GM23338 (cell line): Measurements from ENCODE around the gene FBXW11. TPM values are rescaled to one million over a fixed set of nuclear protein-coding genes. Genes with fewer than 3 reads are reported as not detected.
A peak's percentile ranks its signal among the peaks of the same experiment; 100 is the strongest.

Experiments
- ATAC-seq: fragments of 200-7000 bp; cut with Tn5 transposase; 3 replicates; pipeline ENCODE4 v1.9.1; 2020
- DNase-seq: peaks from one replicate; pipeline ENCODE4 v3.0.0-alpha.2; 2015; ENCODE audit warnings: low spot score
- H2AFZ ChIP-seq: fragments of 200-600 bp; sonication (generic); 2 replicates; pipeline ENCODE4 v1.8.0; 2016; ENCODE audit warnings: antibody characterized with exemption, mild to moderate bottlenecking, moderate library complexity
- H3F3A ChIP-seq: fragments of 200-600 bp; sonication (generic); replicated peaks from 2 replicates; pipeline ENCODE4 v1.8.0; 2017; ENCODE audit warnings: antibody characterized with exemption, mixed run types, low read depth
- H3K27ac ChIP-seq: fragments of 200-600 bp; sonication (generic); 2 replicates; pipeline ENCODE4 v1.6.1; 2016; ENCODE audit warnings: low read depth
- H3K27me3 ChIP-seq: fragments of 200-600 bp; sonication (generic); 2 replicates; pipeline ENCODE4 v1.8.0; 2016; ENCODE audit warnings: mild to moderate bottlenecking, mixed run types, moderate library complexity; ENCODE audit not compliant: insufficient read depth
- H3K36me3 ChIP-seq: fragments of 200-600 bp; sonication (generic); 2 replicates; pipeline ENCODE4 v1.8.0; 2016; ENCODE audit warnings: mild to moderate bottlenecking; ENCODE audit not compliant: insufficient read depth
- H3K4me1 ChIP-seq: fragments of 200-600 bp; sonication (generic); 2 replicates; pipeline ENCODE4 v1.8.0; 2016; ENCODE audit warnings: mild to moderate bottlenecking, moderate library complexity; ENCODE audit not compliant: insufficient read depth
- H3K4me2 ChIP-seq: fragments of 200-600 bp; sonication (generic); 2 replicates; pipeline ENCODE4 v1.7.1; 2017; ENCODE audit warnings: mixed run types
- H3K4me3 ChIP-seq: fragments of 200-600 bp; sonication (generic); 2 replicates; pipeline ENCODE4 v1.6.1; 2016; ENCODE audit warnings: mixed run types
- H3K79me2 ChIP-seq: fragments of 200-600 bp; sonication (generic); replicated peaks from 2 replicates; pipeline ENCODE4 v1.8.0; 2017; ENCODE audit warnings: mild to moderate bottlenecking; ENCODE audit not compliant: insufficient read depth
- H3K9me2 ChIP-seq: fragments of 200-600 bp; sonication (generic); 2 replicates; pipeline ENCODE4 v1.8.0; 2017; ENCODE audit not compliant: insufficient read depth
- H4K20me1 ChIP-seq: fragments of 200-600 bp; sonication (generic); replicated peaks from 2 replicates; pipeline ENCODE4 v1.8.0; 2017; ENCODE audit warnings: mild to moderate bottlenecking; ENCODE audit not compliant: insufficient read depth
- H3K27ac Mint-ChIP-seq: 2 replicates; pipeline ENCODE4 v1.8.0; 2020; ENCODE audit warnings: inconsistent platforms, mild to moderate bottlenecking, moderate library complexity, mixed read lengths
- H3K27me3 Mint-ChIP-seq: 3 replicates; pipeline ENCODE4 v1.8.0; 2022; ENCODE audit warnings: low read depth, mild to moderate bottlenecking, moderate library complexity, mixed read lengths, inconsistent platforms; ENCODE audit not compliant: insufficient read depth, poor library complexity
- H3K36me3 Mint-ChIP-seq: 3 replicates; pipeline ENCODE4 v1.8.0; 2021; ENCODE audit warnings: low read depth, mild to moderate bottlenecking, inconsistent platforms, moderate library complexity, mixed read lengths
- H3K4me1 Mint-ChIP-seq: 3 replicates; pipeline ENCODE4 v1.8.0; 2020; ENCODE audit warnings: mild to moderate bottlenecking, inconsistent platforms, mixed read lengths
- H3K4me3 Mint-ChIP-seq: 3 replicates; pipeline ENCODE4 v1.8.0; 2021; ENCODE audit warnings: moderate library complexity, mild to moderate bottlenecking, inconsistent platforms, mixed read lengths
- H3K9me3 Mint-ChIP-seq: 3 replicates; pipeline ENCODE4 v1.8.0; 2020; ENCODE audit warnings: moderate library complexity, mild to moderate bottlenecking, inconsistent platforms, mixed read lengths
- CREB1 ChIP-seq: fragments of 250-450 bp; sonication (Bioruptor Pico); IDR thresholded peaks from 2 replicates; pipeline ENCODE4 v1.5.0; 2020; ENCODE audit warnings: low read depth, mild to moderate bottlenecking, moderate library complexity
- EZH2 ChIP-seq: fragments of 200-600 bp; sonication (generic); IDR thresholded peaks from one replicate; pipeline ENCODE4 v1.8.0; 2017; ENCODE audit warnings: antibody characterized with exemption, mild to moderate bottlenecking, low read depth; ENCODE audit not compliant: unreplicated experiment
- EZH2phosphoT487 ChIP-seq: fragments of 200-600 bp; sonication (generic); IDR thresholded peaks from one replicate; pipeline ENCODE4 v1.8.1; 2018; ENCODE audit warnings: antibody characterized with exemption; ENCODE audit not compliant: unreplicated experiment
- NANOG ChIP-seq: IDR thresholded peaks from 2 replicates; pipeline ENCODE4 v1.6.1; 2016; ENCODE audit warnings: antibody characterized with exemption, borderline replicate concordance
- POLR2AphosphoS5 ChIP-seq: IDR thresholded peaks from 2 replicates; pipeline ENCODE4 v1.6.1; 2016; ENCODE audit warnings: antibody characterized with exemption, low read depth
- STAT1 ChIP-seq: IDR thresholded peaks from one replicate; pipeline ENCODE4 v1.6.1; 2016; ENCODE audit warnings: antibody characterized with exemption; ENCODE audit not compliant: unreplicated experiment
- ZNF114 ChIP-seq: fragments of 250-450 bp; sonication (Bioruptor Pico); IDR thresholded peaks from 2 replicates; pipeline ENCODE4 v1.5.0; 2020; ENCODE audit warnings: mild to moderate bottlenecking, moderate library complexity
- ZNF331 ChIP-seq: fragments of 250-450 bp; sonication (Bioruptor Pico); IDR thresholded peaks from 2 replicates; pipeline ENCODE4 v1.5.0; 2020; ENCODE audit warnings: low read depth, mild to moderate bottlenecking, moderate library complexity
- polyA plus RNA-seq: library from polyadenylated mRNA; unstranded; fragments of >200 nt; fragmentation: Nextera tagmentation; extraction: Ambion mirVana; gene quantifications from 2 replicates; pipeline ENCODE4 v1.2.1, GENCODE V29; 2016
- total RNA-seq: library from RNA; depleted of rRNA; stranded (reverse); fragments of >200 nt; shearing (Covaris generic); gene quantifications from 2 replicates; pipeline ENCODE4 v1.2.3, GENCODE V29; 2014
- TF ChIP-seq, protein P1 (sequence below): IDR thresholded peaks from 2 replicates; pipeline ENCODE4 v1.6.1; 2016; ENCODE audit warnings: antibody characterized with exemption
- TF ChIP-seq, protein P2 (sequence below): IDR thresholded peaks from one replicate; pipeline ENCODE4 v1.6.1; 2018; ENCODE audit warnings: antibody characterized with exemption; ENCODE audit not compliant: unreplicated experiment
- TF ChIP-seq, protein P3 (sequence below): fragments of 250-450 bp; sonication (Bioruptor Pico); IDR thresholded peaks from 2 replicates; pipeline ENCODE4 v1.5.0; 2020; ENCODE audit warnings: mild to moderate bottlenecking, moderate library complexity

FBXW11 gene
- total and polyA plus RNA-seq, 2 experiments from 2014 or later, result 45.0 to 88.0 TPM

DNA sequence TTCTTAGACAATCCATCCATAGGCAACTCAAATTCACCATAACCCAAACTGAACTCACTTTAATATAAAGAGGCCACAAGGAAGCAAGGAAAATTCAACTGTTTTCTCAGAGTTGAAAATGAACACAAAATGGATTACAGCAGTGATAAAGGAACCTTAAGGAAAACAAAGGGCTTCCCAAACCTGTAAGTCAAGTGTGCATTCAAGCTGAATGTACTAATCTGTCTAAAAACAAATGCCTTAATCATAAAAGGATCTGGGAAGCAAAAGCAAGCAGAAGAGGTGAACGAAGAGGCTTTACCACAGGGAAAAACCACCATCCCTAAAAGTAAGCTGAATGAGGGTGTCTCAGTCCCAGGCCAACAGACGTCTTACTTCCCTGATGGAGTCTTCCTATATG is 13.6 kb downstream of the FBXW11 start:
- no peak overlapping the region for H3K4me3 ChIP-seq
- H3F3A ChIP-seq, result no peaks in the 10 kb centered on the region; the same call in 1 of the 2 replicates
- no peaks in the 10 kb centered on the region for H3K9me2 ChIP-seq
- H3K4me2 ChIP-seq, result no peak overlapping the region
- ATAC-seq (no peak), DNase-seq (no peak)
- no peaks in the 10 kb centered on the region for H3K9me3 Mint-ChIP-seq
- no peak overlapping the region for H2AFZ ChIP-seq
- TF ChIP-seq ZNF114 (CRISPR knock-in tag) (no peak), EZH2phosphoT487 (no peak), POLR2AphosphoS5 (no peak), STAT1 (no peak), NANOG (no peak), EZH2 (no peak), CREB1 (CRISPR knock-in tag) (no peak)
- TF ChIP-seq, protein P1, sequence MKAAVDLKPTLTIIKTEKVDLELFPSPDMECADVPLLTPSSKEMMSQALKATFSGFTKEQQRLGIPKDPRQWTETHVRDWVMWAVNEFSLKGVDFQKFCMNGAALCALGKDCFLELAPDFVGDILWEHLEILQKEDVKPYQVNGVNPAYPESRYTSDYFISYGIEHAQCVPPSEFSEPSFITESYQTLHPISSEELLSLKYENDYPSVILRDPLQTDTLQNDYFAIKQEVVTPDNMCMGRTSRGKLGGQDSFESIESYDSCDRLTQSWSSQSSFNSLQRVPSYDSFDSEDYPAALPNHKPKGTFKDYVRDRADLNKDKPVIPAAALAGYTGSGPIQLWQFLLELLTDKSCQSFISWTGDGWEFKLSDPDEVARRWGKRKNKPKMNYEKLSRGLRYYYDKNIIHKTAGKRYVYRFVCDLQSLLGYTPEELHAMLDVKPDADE, result no peak
- TF ChIP-seq, protein P2, sequence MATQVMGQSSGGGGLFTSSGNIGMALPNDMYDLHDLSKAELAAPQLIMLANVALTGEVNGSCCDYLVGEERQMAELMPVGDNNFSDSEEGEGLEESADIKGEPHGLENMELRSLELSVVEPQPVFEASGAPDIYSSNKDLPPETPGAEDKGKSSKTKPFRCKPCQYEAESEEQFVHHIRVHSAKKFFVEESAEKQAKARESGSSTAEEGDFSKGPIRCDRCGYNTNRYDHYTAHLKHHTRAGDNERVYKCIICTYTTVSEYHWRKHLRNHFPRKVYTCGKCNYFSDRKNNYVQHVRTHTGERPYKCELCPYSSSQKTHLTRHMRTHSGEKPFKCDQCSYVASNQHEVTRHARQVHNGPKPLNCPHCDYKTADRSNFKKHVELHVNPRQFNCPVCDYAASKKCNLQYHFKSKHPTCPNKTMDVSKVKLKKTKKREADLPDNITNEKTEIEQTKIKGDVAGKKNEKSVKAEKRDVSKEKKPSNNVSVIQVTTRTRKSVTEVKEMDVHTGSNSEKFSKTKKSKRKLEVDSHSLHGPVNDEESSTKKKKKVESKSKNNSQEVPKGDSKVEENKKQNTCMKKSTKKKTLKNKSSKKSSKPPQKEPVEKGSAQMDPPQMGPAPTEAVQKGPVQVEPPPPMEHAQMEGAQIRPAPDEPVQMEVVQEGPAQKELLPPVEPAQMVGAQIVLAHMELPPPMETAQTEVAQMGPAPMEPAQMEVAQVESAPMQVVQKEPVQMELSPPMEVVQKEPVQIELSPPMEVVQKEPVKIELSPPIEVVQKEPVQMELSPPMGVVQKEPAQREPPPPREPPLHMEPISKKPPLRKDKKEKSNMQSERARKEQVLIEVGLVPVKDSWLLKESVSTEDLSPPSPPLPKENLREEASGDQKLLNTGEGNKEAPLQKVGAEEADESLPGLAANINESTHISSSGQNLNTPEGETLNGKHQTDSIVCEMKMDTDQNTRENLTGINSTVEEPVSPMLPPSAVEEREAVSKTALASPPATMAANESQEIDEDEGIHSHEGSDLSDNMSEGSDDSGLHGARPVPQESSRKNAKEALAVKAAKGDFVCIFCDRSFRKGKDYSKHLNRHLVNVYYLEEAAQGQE, result no peak
- H4K20me1 ChIP-seq, result peaks cover 63% of the 10 kb centered on the region
- H3K4me1 ChIP-seq, result peaks cover 36% of the 10 kb centered on the region
- H3K4me1 Mint-ChIP-seq, result peaks cover 51% of the 10 kb centered on the region
- peaks cover 100% of the 10 kb centered on the region for H3K79me2 ChIP-seq
- H3K27ac ChIP-seq, result peak overlapping the region; percentile 45; the same call in 1 of the 2 replicates
- H3K27ac Mint-ChIP-seq, result no peak overlapping the region
- H3K27me3 ChIP-seq, result no peaks in the 10 kb centered on the region
- H3K36me3 ChIP-seq, result no peaks in the 10 kb centered on the region
- peaks cover 21% of the 10 kb centered on the region for H3K36me3 Mint-ChIP-seq
- no peak overlapping the region for H3K4me3 Mint-ChIP-seq
- peaks cover 2% of the 10 kb centered on the region for H3K27me3 Mint-ChIP-seq

DNA sequence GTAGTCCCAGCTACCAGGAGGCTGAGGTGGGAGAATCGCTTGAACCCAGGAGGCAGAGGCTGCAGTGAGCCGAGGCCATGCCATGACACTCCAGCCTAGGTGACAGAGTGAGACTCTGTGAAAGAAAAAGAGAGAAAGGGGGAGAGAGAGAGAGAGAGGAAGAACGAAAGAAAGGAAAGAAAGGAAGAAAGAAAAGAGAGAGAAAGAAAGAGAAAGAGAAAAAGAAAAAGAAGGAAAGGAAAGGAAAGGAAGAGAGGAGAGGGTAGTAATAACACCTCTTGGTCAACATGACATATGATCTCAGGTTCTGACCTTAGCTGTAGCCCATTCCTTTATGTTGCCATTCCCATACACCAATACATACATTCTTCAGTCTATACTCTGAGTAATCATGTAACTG is 14.1 kb downstream of the FBXW11 start:
- Histone ChIP-seq H2AFZ (no peak overlapping the region), H3K4me2 (no peak overlapping the region), H3F3A (no peaks in the 10 kb centered on the region; the same call in 1 of the 2 replicates), H3K36me3 (no peaks in the 10 kb centered on the region), H3K79me2 (peaks cover 100% of the 10 kb centered on the region), H3K9me2 (no peaks in the 10 kb centered on the region), H3K4me1 (peaks cover 36% of the 10 kb centered on the region), H4K20me1 (peaks cover 59% of the 10 kb centered on the region), H3K27me3 (no peaks in the 10 kb centered on the region), H3K27ac (0 out of 2 replicates have a peak overlapping the region, but pooled peaks have one; percentile 45), H3K4me3 (no peak overlapping the region)
- DNase-seq (no peak), ATAC-seq (no peak)
- H3K27me3 Mint-ChIP-seq, result peaks cover 5% of the 10 kb centered on the region
- peaks cover 49% of the 10 kb centered on the region for H3K4me1 Mint-ChIP-seq
- H3K27ac Mint-ChIP-seq, result peak overlapping the region; percentile 75; the same call in 1 of the 2 replicates
- peaks cover 21% of the 10 kb centered on the region for H3K36me3 Mint-ChIP-seq
- H3K4me3 Mint-ChIP-seq, result no peak overlapping the region
- no peaks in the 10 kb centered on the region for H3K9me3 Mint-ChIP-seq
- TF ChIP-seq ZNF331 (CRISPR knock-in tag) (no peak), EZH2 (no peak)
- TF ChIP-seq, protein P1, result no peak
- TF ChIP-seq, protein P3, sequence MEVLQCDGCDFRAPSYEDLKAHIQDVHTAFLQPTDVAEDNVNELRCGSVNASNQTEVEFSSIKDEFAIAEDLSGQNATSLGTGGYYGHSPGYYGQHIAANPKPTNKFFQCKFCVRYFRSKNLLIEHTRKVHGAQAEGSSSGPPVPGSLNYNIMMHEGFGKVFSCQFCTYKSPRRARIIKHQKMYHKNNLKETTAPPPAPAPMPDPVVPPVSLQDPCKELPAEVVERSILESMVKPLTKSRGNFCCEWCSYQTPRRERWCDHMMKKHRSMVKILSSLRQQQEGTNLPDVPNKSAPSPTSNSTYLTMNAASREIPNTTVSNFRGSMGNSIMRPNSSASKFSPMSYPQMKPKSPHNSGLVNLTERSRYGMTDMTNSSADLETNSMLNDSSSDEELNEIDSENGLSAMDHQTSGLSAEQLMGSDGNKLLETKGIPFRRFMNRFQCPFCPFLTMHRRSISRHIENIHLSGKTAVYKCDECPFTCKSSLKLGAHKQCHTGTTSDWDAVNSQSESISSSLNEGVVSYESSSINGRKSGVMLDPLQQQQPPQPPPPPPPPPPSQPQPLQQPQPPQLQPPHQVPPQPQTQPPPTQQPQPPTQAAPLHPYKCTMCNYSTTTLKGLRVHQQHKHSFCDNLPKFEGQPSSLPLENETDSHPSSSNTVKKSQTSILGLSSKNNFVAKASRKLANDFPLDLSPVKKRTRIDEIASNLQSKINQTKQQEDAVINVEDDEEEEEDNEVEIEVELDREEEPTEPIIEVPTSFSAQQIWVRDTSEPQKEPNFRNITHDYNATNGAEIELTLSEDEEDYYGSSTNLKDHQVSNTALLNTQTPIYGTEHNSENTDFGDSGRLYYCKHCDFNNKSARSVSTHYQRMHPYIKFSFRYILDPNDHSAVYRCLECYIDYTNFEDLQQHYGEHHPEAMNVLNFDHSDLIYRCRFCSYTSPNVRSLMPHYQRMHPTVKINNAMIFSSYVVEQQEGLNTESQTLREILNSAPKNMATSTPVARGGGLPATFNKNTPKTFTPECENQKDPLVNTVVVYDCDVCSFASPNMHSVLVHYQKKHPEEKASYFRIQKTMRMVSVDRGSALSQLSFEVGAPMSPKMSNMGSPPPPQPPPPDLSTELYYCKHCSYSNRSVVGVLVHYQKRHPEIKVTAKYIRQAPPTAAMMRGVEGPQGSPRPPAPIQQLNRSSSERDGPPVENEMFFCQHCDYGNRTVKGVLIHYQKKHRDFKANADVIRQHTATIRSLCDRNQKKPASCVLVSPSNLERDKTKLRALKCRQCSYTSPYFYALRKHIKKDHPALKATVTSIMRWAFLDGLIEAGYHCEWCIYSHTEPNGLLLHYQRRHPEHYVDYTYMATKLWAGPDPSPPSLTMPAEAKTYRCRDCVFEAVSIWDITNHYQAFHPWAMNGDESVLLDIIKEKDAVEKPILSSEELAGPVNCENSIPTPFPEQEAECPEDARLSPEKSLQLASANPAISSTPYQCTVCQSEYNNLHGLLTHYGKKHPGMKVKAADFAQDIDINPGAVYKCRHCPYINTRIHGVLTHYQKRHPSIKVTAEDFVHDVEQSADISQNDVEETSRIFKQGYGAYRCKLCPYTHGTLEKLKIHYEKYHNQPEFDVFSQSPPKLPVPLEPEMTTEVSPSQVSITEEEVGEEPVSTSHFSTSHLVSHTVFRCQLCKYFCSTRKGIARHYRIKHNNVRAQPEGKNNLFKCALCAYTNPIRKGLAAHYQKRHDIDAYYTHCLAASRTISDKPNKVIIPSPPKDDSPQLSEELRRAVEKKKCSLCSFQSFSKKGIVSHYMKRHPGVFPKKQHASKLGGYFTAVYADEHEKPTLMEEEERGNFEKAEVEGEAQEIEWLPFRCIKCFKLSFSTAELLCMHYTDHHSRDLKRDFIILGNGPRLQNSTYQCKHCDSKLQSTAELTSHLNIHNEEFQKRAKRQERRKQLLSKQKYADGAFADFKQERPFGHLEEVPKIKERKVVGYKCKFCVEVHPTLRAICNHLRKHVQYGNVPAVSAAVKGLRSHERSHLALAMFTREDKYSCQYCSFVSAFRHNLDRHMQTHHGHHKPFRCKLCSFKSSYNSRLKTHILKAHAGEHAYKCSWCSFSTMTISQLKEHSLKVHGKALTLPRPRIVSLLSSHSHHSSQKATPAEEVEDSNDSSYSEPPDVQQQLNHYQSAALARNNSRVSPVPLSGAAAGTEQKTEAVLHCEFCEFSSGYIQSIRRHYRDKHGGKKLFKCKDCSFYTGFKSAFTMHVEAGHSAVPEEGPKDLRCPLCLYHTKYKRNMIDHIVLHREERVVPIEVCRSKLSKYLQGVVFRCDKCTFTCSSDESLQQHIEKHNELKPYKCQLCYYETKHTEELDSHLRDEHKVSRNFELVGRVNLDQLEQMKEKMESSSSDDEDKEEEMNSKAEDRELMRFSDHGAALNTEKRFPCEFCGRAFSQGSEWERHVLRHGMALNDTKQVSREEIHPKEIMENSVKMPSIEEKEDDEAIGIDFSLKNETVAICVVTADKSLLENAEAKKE (CRISPR knock-in tag), result no peak
